GM12878 (cell line): Measurements from ENCODE around the gene AADACL2. TPM values are rescaled to one million over a fixed set of nuclear protein-coding genes. Genes with fewer than 3 reads are reported as not detected.

Experiments
- CTCF ChIP-seq, 3 experiments: IDR thresholded peaks in 2 of 3; conservative IDR thresholded peaks in 1 of 3; 2 replicates each; pipeline ENCODE4 v1.5.1; 2011; ENCODE audit warnings: low read depth in 3 of 3, low read length in 3 of 3, mild to moderate bottlenecking in 3 of 3, control low read depth in 2 of 3, moderate library complexity in 2 of 3, inconsistent platforms in 1 of 3, mixed read lengths in 1 of 3; ENCODE audit not compliant: control insufficient read depth in 2 of 3, insufficient read depth in 1 of 3; ENCODE audit errors: extremely low read depth in 1 of 3
- ESRRA ChIP-seq: IDR thresholded peaks from 2 replicates; pipeline ENCODE4 v1.6.1; 2012; ENCODE audit warnings: mild to moderate bottlenecking, low read length, improper control_type of control experiment
- GABPA ChIP-seq: IDR thresholded peaks from 2 replicates; pipeline ENCODE4 v1.6.1; 2014; ENCODE audit warnings: antibody characterized with exemption, low read depth, mild to moderate bottlenecking, inconsistent platforms
- NR2F1 ChIP-seq: fragments of 450-650 bp; conservative IDR thresholded peaks from 2 replicates; pipeline ENCODE4 v1.6.1; 2017; ENCODE audit warnings: mild to moderate bottlenecking
- ZBTB40 ChIP-seq: fragments of 450-650 bp; IDR thresholded peaks from 2 replicates; pipeline ENCODE4 v1.6.1; 2016; ENCODE audit warnings: mild to moderate bottlenecking, moderate library complexity, borderline replicate concordance
- ZSCAN29 ChIP-seq: fragments of 450-650 bp; IDR thresholded peaks from 2 replicates; pipeline ENCODE4 v1.6.1; 2017; ENCODE audit warnings: mild to moderate bottlenecking, moderate library complexity
- polyA plus RNA-seq, 11 experiments: library from polyadenylated mRNA; depleted of rRNA in 4 of 11; unstranded in 6 of 11; stranded (reverse) in 5 of 11; fragments of >200 nt; fragmentation: Nextera tagmentation in 4 of 11; fragmentation: Illumina TruSeq in 1 of 11; extraction: Ambion mirVana in 4 of 11; extraction: Trizol in 1 of 11; gene quantifications; 1 replicate in 1 of 11; 2 replicates in 10 of 11; pipeline versions ENCODE4 v1.2.1 to v1.2.3, GENCODE V29; 2011 to 2016; ENCODE audit warnings: inconsistent platforms in 2 of 11, missing spikeins in 2 of 11, low read depth in 1 of 11
- total RNA-seq, 4 experiments: library from RNA; depleted of rRNA in 3 of 4; stranded (reverse); fragments of >200 nt in 3 of 4; fragmentation: Illumina TruSeq in 1 of 4; extraction: Trizol in 1 of 4; gene quantifications; 2 replicates each; pipeline versions ENCODE4 v1.2.1 to v1.2.3, GENCODE V29; 2013 to 2021
- TF ChIP-seq, protein P1 (sequence below): IDR thresholded peaks from 2 replicates; pipeline ENCODE4 v1.6.1; 2012; ENCODE audit warnings: mild to moderate bottlenecking, low read depth, low read length

The AADACL2 gene
- total and polyA plus RNA-seq, 10 of the 15 experiments (the other 5 are each of a cell fraction or from before 2014, with no cell fraction given) = not detected

DNA sequence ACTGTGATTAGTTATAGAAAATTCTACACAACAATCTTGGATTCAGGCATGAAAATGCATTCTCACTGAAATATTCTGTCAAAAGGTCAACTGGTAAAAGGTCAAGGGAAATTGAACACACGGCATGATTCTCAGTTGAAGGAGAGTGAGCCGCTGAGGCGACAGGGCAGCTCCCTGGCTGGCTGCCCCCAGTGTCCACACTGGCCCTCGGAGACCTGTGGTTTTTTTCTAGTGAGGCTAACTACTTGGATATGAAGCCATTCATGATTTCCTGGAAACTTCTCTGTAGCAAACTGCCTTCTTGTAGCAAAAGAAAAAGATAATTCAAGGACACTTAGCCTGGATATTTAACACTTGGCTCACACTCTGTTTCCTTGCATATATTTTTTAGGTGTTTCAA, 37.2 kb downstream of the AADACL2 start (continued):
- TF ChIP-seq ESRRA (no peak), ZBTB40 (no peak), GABPA (no peak), NR2F1 (no peak), CTCF (IDR thresholded peaks at IDR 0.05 in 2 of 3, conservative IDR thresholded peaks at IDR 0.05 in 1 of 3; ENCODE audit: control insufficient read depth in 2 of 3, extremely low read depth in 1 of 3, insufficient read depth in 1 of 3, low read depth in 3 of 3, low read length in 3 of 3) (no peak), ZSCAN29 (no peak)
- TF ChIP-seq, protein P1, sequence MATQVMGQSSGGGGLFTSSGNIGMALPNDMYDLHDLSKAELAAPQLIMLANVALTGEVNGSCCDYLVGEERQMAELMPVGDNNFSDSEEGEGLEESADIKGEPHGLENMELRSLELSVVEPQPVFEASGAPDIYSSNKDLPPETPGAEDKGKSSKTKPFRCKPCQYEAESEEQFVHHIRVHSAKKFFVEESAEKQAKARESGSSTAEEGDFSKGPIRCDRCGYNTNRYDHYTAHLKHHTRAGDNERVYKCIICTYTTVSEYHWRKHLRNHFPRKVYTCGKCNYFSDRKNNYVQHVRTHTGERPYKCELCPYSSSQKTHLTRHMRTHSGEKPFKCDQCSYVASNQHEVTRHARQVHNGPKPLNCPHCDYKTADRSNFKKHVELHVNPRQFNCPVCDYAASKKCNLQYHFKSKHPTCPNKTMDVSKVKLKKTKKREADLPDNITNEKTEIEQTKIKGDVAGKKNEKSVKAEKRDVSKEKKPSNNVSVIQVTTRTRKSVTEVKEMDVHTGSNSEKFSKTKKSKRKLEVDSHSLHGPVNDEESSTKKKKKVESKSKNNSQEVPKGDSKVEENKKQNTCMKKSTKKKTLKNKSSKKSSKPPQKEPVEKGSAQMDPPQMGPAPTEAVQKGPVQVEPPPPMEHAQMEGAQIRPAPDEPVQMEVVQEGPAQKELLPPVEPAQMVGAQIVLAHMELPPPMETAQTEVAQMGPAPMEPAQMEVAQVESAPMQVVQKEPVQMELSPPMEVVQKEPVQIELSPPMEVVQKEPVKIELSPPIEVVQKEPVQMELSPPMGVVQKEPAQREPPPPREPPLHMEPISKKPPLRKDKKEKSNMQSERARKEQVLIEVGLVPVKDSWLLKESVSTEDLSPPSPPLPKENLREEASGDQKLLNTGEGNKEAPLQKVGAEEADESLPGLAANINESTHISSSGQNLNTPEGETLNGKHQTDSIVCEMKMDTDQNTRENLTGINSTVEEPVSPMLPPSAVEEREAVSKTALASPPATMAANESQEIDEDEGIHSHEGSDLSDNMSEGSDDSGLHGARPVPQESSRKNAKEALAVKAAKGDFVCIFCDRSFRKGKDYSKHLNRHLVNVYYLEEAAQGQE = no peak
